PC-3 (cell line): ENCODE data around the gene SLC22A5.

Experiments
- CTCF ChIP-seq: fragments of 300-600 bp; sonication (generic); conservative IDR thresholded peaks from 2 replicates; pipeline ENCODE4 v1.5.1; 2017; ENCODE audit warnings: antibody characterized with exemption, low read depth, mild to moderate bottlenecking, low read length
- EZH2 ChIP-seq: fragments of 300-600 bp; sonication (generic); IDR thresholded peaks from one replicate; pipeline ENCODE4 v1.6.1; 2017; ENCODE audit warnings: antibody characterized with exemption, mild to moderate bottlenecking, low read length; ENCODE audit not compliant: unreplicated experiment
- EZH2phosphoT487 ChIP-seq: fragments of 300-600 bp; sonication (generic); IDR thresholded peaks from 2 replicates; pipeline ENCODE4 v1.6.1; 2018; ENCODE audit warnings: mild to moderate bottlenecking, antibody characterized with exemption, low read length, borderline replicate concordance

GRCh38 chr5:132388244-132389050, 18.9 kb downstream of the SLC22A5 start:
- TF ChIP-seq EZH2 = no peak
- TF ChIP-seq CTCF = no peak
- no peak for TF ChIP-seq EZH2phosphoT487
